ENCODE results near the gene NR4A1.
"Not testable (repeated sequence)": the region's sequence is repeated elsewhere in the genome, so short reads cannot be mapped to it uniquely, and the experiment has no call there.

The NR4A1 gene

DNA sequence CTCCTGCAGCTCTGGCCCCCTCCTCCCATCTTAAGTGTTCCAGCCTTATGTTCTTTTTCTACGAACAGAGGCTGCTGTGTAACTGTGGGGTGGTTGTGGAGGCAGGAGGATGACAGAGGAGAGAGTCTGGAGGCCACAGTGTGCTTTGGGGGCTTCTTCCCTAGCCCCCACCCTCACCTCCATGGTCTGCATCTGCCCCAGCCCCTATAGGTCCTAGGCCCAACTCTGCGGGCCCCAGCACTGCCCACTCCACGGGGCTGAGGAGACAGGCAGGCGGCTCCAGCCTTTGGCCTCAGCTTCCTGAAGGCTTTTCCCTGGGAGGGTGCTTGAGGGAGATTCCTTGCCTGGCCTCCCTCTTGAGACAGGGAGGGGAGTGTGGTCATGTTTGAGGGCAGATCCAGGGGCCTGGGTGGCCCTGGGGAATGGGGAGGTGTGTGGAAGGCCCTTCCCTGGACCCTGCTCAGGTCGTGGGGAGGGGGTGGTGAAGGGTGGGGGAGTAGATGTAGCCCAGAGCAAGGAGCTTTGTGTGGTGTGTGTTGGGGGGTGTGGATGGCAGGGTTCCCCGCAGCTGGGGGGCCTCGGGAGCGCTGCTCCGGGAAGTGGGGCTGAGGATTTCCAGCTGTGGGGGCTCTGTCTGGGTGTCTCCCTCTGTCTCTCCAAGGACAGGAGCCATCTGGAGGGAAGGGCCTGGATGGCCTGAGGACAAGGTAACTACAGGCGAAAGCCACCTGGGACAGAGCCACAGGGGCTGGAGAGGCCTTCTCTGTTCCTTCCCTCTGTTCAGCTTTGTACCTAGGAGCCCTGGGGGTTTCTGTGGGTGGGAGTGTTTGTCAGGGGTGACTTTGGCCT is 29.4 kb downstream of the NR4A1 start:
- no peak for DNase-seq

DNA sequence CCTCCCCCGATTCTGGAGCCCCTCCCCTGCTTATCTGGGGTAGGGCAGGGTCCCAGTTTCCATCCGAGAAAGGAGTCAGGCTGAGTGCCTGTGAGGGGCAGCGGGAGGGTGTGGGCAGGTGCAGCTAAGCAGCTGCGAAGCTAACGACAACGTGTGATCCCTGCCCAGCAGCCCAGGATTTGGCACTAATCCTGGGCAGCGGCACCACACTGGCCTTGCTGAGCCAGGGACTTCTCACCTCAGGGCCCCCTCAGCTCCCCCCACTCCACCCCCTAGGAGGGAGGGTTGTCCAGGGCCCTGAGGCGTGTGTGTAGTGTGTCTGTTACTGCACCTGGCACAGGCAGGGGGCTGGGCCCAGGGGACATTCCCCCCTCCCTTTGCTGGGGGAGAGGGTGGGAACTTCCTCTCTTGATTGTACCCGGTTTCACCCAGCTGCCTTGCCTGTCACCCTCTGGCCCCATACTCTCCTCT is 30.1 kb downstream of the NR4A1 start:
- DNase-seq: no peak

DNA sequence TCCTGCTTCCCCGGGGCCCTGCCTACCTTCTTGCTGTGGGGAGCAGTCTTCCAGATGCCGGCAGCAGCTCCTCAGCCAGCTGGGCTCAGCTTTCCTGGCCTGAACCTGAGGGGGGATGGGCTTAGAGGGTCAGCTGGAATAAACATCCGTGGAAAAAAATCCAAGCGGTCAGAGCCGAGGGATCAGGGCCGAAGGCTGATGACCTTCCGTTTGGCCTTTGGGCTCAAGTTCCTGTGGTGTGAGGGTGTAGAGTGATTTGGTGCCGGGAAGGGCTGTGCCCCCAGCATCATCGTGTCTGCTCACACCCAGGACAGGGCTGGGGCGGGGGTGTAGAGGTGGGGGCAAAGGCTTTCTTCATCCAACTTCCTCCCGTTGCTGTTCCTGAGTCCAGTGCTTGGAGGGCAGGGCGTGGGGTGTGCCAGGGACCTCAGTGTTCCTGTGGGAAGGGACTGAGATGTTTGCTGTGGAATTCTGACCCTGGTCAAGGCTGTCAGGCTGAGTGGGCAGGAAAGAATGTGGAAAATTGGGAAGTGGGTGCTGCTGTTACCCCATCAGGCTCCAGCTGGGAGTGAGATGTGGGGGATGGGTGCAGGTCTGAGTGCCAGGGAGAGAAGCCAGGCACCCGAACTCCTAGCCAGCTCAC is 30.9 kb downstream of the NR4A1 start:
- DNase-seq: no peak

DNA sequence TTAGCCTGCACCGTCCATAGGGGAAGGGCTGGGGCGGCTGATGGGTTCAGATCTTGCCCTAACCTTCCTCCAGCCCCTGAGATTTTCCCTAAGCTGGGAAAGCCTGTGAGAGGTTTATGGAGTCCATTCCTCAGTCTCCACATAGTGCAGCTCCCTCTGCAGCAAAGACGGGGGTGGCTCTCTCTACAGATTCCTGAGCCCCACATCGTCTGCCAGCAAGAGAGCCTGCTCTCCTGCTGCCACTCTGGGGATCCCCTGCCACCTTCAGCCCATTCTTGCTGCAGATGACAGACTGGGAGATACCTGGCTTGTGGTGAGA is 31.4 kb downstream of the NR4A1 start:
- DNase-seq: no peak

DNA sequence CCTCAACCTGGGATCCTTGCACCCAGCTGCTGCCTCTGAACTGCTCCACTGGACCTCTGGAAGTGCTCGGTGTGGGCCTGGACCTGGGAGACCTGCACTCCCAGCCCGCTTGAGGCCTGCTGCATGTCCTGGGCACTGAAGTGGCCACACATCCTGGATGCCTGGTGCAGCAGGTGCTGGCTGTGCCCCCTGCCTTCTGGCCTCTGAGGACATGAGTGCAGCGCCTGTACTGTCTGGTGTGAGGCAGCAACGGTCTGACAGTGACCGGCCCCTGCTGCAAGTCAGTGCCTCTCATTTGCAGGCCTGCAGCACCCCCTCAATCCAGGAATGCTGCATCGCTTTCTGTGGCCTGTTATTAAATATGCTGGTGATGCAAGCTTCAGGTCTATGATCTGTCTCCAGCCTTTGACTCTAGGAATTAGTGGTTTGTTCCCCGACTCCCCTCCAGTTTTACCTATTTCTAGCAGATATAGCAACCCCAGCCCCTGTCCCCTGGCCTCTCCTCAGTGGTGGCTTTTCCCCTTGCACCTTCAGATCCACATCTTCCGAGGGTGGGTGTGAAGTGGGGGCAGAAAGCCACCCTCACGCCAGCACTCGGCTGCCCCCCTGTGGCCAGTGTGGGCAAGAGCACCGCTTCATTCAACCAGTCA is 31.9 kb downstream of the NR4A1 start:
- DNase-seq: peak; percentile 72

DNA sequence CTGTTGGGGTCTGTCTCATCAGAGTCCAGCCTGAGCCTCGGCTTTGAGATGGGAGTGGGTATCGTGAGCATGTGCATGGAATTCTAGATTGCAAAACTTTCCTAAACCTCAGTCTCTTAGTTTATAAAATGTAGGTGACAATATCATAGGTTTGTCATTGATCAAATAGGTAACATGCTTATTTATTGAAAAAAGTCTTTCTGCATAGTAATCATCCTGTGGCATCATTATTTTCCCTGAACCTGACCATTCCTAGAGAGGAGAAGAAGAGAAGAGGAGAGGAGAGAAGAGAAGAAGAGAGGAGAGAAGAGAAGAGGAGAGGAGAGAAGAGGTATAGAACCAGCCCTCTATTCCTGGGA is 32.4 kb downstream of the NR4A1 start:
- DNase-seq: no peak

DNA sequence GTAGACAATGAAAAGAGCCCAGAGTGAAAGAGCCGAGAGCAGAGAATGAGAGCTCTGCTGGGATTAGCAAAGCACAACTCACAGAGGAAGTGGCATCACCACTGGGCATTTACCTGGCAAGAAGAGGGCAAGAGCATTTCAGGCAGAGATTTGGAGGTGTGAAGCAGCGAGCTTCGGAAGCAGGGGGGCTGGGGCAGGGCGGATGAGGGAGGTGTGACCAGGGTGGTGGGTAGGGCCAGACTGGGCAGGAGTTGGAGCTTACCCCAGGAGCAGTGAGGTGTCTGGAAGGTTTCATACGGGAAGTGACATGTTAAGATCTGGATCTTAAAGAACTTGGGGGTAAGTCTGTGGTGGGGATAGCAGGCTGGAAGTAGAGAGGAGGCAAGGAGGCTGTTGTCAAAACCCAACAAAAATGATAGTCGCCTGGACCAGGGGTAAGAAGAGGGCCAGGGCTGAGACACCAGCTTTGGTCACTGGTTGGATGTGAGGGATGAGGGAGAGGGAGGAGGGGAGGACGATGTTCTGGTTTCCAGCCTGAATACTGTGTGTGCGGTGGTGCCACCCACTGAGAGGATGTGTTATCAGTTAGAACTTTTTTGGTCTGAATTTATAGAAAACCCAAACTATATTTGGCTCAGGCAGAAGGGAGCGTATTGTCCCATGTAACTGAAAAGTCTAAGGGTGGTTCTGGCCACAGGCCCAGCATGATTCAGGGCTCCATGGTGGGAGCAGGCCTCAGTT is 33.4 kb downstream of the NR4A1 start:
- DNase-seq: no peak

DNA sequence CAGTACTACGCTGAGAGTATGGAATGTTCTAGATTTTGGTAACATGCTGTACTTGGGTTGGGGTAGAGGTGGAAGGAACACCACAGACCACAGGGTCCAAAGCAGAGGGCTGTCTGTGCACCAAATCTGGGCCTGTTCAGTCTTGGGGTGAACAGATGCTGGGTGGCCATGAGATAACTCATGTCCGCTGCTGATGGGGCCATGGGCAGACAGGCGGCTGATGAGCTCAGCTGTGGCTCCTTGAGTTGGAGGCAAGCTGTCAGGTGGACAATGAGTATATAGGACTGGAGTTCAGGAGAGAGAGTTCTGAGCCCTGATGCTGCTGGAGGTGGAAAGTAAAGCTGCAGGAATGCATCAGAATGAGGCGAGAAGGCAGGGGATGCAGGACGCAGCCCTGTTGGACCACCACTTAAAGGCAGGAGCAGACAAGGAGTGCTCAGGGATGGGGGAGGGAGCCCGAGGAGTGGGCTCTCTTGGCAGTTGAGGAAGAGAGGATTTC is 34.5 kb downstream of the NR4A1 start:
- DNase-seq: no peak

DNA sequence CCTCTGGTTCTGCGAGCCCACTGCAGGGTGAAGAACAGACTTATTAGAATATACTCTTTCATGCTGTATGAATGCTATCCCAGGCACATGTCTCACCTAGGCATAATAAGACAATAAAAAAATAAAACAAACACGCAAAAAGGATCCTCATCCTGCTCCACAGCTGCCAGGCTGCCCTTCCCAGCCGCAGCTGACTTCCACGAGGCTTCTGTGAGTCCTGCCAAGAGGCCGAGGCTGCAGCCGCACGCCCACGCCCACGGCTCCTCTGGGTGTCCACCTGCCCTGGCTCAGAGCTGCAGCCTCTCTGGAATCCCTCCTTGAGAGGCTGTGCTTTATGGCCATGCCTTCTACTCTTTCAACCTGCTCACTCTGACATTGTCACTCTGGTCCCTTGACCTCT is 35.1 kb downstream of the NR4A1 start:
- no peak for DNase-seq

DNA sequence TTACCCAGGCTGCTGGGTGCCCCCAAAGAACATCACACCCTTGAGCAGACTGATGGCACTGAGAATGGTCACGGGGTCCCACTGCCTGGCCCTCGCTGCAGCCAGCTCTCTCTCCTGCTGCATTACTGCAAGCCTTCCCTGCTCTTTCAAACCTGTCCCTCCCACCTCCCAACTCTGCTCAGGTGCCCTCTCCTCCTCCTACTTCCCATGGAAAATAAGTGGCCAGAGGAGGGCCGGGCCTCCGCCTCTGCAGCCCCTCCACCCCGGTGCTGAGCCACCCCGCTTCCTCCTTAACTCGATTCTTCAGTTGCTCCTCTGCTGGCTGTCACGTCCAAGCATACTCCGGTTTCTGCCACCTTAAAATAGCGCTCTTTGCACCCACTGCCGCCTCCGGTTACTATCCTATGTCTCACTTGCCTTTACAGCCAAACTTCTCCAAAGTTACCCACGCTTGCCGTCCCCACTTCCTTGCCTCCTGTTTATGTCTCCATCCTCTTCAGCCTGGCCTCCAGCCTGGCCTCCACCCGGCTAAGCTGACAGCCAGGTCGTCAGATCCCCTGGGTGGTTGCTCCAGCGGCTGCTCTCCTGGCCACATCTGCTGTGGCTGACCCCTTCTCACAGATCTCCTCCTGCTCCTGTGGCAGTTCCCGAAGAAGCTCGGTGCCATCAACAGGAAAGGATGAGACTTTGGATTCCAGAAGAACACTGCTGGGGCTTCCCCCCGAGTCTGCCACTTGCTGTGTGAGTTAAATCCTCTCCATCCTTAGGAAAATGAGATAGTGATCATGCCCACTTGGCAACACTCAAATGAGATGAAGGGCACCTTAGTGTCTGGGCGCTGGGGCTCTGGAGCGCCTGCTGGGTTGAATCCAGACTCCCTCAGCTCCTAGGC is 35.9 kb downstream of the NR4A1 start:
- DNase-seq: no peak

DNA sequence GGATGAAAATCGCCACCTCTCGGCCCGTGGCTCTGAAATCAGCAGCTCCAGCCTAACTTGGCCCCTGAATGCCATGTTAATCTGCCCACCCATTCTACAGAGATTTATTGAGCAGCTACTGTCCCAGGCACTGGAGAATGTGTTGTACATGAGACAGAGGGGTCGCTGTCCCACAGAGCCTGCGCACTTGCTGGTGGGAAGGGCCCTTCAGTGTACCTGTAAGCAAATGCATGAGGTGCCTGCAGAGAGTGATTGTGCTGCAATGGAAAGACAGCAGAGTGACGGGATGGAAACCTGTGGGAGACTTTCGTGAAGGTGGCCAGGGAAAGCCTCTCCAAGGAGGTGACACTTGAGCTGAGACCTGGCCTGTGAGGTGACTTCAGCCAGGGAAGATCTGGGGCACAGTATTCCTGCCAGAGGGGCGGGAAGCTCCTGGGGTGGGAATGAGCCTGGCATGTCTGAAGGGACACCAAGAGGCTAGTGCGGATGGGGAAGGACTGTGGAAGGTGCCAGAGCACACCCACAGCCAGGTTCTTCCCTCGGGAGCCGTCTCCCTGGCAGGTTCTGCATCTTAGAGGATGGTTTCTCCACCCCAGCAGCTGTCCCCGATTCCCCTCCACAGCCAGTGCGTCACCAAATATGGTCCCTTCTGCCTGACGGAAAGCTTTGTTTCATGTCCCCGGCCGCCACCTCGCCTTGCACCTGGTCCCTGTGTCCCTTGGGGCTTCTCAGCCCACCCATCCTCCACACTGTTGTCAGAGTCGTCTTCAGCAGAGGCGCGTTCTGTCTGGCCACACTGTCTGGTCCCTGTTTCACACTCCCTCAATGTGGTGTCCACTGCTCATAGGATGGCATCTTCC is 36.9 kb downstream of the NR4A1 start:
- no peak for DNase-seq

DNA sequence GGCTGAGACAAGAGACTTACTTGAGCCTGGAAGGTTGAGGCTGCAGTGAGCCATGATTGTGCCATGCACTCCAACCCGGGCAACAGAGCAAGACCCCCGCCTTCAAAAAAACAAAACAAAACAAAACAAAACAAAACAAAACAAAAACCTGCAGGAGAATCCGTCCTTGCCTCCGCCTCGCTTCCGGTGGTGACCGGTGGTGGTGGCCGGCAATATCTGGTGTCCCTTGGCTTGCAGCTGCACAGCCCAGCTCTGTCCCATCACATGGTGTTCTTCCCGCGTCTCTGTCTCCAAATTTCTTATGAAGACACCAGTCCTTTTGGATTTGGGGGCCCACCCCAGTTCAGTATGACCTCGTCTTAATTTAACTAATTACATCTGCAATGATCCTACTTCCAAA is 38.2 kb downstream of the NR4A1 start:
- no peak for DNase-seq

DNA sequence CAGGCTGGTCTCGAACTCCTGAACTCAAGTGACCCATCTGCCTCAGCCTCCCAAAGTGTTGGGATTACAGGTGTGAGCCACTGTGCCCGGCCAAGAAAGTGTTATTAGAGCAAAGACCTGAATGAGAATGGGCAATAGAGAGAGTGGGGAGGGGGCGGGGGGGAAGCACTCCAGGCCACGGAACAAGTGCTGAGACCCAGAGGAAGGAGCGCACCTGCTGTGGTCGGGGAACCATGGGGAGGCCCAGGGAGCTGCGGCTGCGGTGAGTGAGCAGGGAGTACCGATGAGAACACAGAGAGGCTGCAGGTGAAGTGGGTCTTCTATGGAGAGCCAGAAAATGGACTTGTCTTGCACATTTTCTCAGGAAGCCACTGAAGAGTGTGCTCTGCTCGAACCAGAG is 39.0 kb downstream of the NR4A1 start:
- no peak for DNase-seq

DNA sequence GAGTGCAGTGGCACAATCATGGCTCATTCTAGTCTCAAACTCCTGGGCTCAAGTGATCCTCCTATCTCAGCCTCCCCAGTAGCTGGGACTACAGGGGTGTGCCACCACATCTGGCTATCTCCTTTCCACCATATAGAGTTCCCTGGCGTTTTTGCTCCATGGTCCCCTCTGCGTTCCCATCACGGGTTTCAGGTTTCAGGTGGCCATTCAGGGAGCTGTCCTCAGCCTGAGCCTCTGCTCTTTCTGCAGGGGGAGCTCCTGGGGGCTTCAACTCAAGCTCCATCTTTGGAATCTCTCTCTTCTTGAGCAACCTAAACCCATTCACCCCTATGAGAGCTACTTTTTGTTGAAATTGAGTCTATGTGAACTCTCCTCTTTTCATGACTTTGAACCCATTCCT is 39.8 kb downstream of the NR4A1 start:
- DNase-seq: no peak

DNA sequence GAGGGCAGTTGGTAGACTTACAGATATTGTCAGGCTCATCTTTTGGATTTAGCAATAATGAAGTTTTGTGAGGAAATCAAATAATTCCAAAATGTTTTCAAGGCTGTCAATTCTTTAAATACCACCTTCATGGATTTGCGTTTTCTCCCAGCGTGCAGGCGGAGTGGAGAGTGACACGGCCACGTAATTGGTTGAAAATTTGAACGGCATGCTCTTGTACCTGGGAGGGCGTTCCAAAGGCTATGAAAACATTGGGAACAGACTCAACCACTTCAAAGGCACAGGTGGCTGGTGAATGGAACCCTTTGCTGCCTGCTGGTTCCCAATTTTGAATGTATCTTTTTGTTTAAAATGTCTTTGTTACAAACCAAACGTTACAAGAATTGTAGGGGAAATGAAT is 40.6 kb downstream of the NR4A1 start:
- DNase-seq: no peak

DNA sequence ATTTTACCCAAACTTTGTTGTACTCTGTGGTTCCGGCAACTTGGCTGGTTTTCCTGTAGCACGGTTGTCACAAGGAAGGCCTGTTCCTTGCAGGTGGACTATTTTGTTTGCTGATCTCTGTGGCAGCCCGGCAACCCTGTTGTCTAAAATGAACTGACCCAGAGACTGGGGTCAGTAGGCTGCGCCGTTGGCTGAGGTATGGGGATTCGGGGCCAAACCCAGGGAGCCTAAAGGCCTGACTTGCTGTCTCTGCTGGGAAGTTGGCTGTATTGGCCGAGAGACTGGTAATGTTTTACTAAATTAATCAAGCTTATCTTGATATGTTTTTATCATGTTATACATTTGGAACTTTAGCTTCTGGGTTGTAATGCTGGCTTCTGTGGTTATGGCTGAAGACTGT is 42.1 kb downstream of the NR4A1 start:
- DNase-seq: no peak

DNA sequence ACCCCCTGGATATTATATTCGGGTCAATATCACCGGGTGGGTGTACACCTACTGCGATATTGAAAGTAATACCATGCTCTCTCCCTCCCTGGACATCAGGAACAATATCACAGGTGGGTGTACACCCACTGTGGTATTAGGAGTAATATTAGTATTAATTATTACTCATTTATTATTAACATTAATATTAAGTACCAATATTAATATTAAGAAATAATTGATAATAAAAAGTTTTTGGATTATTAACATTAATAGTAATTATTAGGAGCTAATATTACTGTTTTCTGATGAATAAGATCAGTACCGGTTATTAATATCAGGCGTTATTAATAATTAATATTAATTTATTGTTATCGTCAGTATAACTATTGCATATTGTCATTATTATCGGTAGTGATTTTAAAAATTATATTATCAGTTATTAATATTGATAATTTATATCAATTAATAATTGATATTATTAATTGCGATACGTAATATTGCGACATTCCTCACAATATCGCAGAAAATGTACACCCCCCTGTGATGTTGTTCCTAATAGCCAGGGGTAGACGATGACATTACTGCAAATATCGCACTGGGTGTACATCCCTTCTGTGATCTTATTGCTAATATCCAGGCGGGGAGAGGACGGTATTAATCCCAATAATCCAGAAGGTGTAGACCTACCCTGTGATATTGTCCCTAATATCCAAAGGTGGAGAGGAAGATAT is 45.2 kb downstream of the NR4A1 start:
- DNase-seq: no peak

DNA sequence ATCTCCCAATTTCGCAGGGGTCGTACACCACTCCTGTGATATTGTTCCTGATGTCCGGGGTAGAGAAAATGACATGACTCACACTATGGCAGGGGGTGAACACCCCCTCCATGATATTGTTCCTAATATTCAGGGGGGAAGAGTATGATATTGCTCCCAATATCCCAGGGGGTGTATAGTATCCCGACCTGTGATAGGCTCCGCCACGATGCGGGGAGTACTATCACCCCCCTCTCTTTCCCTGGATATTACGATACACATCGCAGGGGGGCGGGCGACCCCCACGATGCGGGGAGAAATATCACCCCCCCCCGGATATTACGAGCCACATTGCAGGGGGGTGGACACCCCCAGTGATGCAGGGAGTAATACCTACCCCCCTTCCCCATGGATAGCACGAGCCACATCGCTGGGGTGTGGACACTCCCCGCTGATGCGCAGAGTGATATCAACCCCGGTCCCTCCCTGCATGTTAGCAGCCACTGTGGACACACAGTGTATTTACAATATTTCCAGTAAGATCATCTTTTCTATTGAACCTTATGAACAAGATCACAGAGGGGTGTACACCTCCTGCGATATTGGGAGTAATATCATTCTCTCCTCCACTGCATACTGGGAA is 45.9 kb downstream of the NR4A1 start:
- DNase-seq: no peak

DNA sequence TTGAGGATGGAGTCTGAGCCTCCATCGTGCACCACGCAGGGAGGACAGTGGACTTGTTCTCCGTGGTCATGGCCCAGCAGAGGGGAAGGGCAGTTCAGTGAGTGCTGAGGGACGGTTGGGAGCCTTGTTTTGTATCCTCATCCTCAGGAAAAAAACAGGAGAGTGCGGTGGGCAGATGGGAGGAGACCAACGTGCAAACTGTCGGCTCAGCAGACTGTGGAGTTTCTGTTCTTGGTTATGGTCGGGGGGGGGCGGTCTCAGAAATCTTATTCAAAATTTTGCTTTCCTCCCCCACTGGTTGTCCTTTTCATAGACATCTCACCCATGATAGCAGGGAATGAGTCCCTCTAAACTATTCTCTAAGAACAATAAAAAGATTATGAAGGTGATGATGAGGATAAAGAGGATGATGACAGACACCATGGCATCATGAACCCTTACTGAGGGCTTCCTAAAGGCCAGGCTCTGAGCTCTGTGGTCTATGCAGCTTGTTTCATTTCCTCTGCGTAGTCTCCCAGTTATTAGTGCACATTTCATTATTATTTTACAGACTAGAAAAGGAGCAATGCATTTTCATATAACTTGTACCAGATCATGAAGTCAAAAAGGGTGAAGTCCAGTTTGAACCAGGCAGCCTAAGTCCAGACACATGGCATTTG is 53.3 kb downstream of the NR4A1 start:
- DNase-seq: not testable (repeated sequence)
